ENCODE measurements around the gene KAZN.

KAZN gene

GRCh38 chr1:14606632-14607031, 8.1 kb downstream of the KAZN start:
- Histone ChIP-seq H3K27me3 (peaks cover 30% of the 10 kb centered on the region), H3K27ac (no peak overlapping the region)

GRCh38 chr1:14607295-14607694, 8.8 kb downstream of the KAZN start:
- H3K27ac ChIP-seq = no peak overlapping the region
- no peak for TF ChIP-seq CTCF (IDR thresholded peaks at IDR 0.05)
- H3K36me3 ChIP-seq = no peaks in the 10 kb centered on the region
- no peaks in the 10 kb centered on the region for H3K9me3 ChIP-seq
- H3K4me3 ChIP-seq (ENCODE audit: low read depth in 1 of 2, low read length in 1 of 2) = no peak overlapping the region
- peaks cover 23% of the 10 kb centered on the region for H3K27me3 ChIP-seq
- H3K4me1 ChIP-seq (ENCODE audit: control insufficient read depth in 1 of 2, insufficient read depth in 1 of 2, low read depth in 1 of 2, low read length in 1 of 2) = no peaks in the 10 kb centered on the region

More at GRCh38 chr1:14606632-14607031, 8.1 kb downstream of the KAZN start:
- H3K4me1 ChIP-seq (ENCODE audit: control insufficient read depth in 1 of 2, insufficient read depth in 1 of 2, low read depth in 1 of 2, low read length in 1 of 2) = no peaks in the 10 kb centered on the region
- no peaks in the 10 kb centered on the region for H3K36me3 ChIP-seq
- TF ChIP-seq CTCF (IDR thresholded peaks at IDR 0.05) = no peak
- no peak overlapping the region for H3K4me3 ChIP-seq (ENCODE audit: low read depth in 1 of 2, low read length in 1 of 2)
- H3K9me3 ChIP-seq = no peaks in the 10 kb centered on the region

GRCh38 chr1:14608308-14608707, 9.8 kb downstream of the KAZN start:
- Histone ChIP-seq H3K9me3 (no peaks in the 10 kb centered on the region), H3K4me1 (ENCODE audit: control insufficient read depth in 1 of 2, insufficient read depth in 1 of 2, low read depth in 1 of 2, low read length in 1 of 2) (no peaks in the 10 kb centered on the region), H3K36me3 (no peaks in the 10 kb centered on the region), H3K27ac (no peak overlapping the region), H3K27me3 (peaks cover 13% of the 10 kb centered on the region), H3K4me3 (ENCODE audit: low read depth in 1 of 2, low read length in 1 of 2) (no peak overlapping the region)
- no peak for TF ChIP-seq CTCF (IDR thresholded peaks at IDR 0.05)

- no peak overlapping the region for H3K27ac ChIP-seq
- no peaks in the 10 kb centered on the region for H3K36me3 ChIP-seq
- no peaks in the 10 kb centered on the region for H3K4me1 ChIP-seq (ENCODE audit: control insufficient read depth in 1 of 2, insufficient read depth in 1 of 2, low read depth in 1 of 2, low read length in 1 of 2)
- no peak for TF ChIP-seq CTCF (IDR thresholded peaks at IDR 0.05)
- H3K9me3 ChIP-seq = no peaks in the 10 kb centered on the region
- H3K4me3 ChIP-seq (ENCODE audit: low read depth in 1 of 2, low read length in 1 of 2) = no peak overlapping the region
- H3K27me3 ChIP-seq = no peaks in the 10 kb centered on the region
Measured at GRCh38 chr1:14610761-14611160, 12.3 kb downstream of the KAZN start.

- H3K27me3 ChIP-seq = no peaks in the 10 kb centered on the region
- no peak for TF ChIP-seq CTCF (IDR thresholded peaks at IDR 0.05)
- H3K27ac ChIP-seq = no peak overlapping the region
- H3K36me3 ChIP-seq = no peaks in the 10 kb centered on the region
- H3K9me3 ChIP-seq = no peaks in the 10 kb centered on the region
- H3K4me3 ChIP-seq (ENCODE audit: low read depth in 1 of 2, low read length in 1 of 2) = no peak overlapping the region
- H3K4me1 ChIP-seq (ENCODE audit: control insufficient read depth in 1 of 2, insufficient read depth in 1 of 2, low read depth in 1 of 2, low read length in 1 of 2) = no peaks in the 10 kb centered on the region
Measured at GRCh38 chr1:14611792-14612191, 13.3 kb downstream of the KAZN start.

GRCh38 chr1:14612256-14612655, 13.8 kb downstream of the KAZN start:
- no peak overlapping the region for H3K4me3 ChIP-seq (ENCODE audit: low read depth in 1 of 2, low read length in 1 of 2)
- TF ChIP-seq CTCF (IDR thresholded peaks at IDR 0.05) = no peak
- H3K4me1 ChIP-seq (ENCODE audit: control insufficient read depth in 1 of 2, insufficient read depth in 1 of 2, low read depth in 1 of 2, low read length in 1 of 2) = no peaks in the 10 kb centered on the region
- no peak overlapping the region for H3K27ac ChIP-seq
- no peaks in the 10 kb centered on the region for H3K36me3 ChIP-seq
- H3K9me3 ChIP-seq = no peaks in the 10 kb centered on the region
- no peaks in the 10 kb centered on the region for H3K27me3 ChIP-seq
